PC-3 (cell line): Measurements from ENCODE around the gene SPACA5. TPM values are rescaled to one million over a fixed set of nuclear protein-coding genes. Genes with fewer than 3 reads are reported as not detected.
"Not testable (repeated sequence)": the region's sequence is repeated elsewhere in the genome, so short reads cannot be mapped to it uniquely, and the experiment has no call there.

Experiments used
- ATAC-seq: fragments of 200-7000 bp; cut with Tn5 transposase; 2 replicates; pipeline ENCODE4 v1.9.1; 2020; ENCODE audit warnings: mild to moderate bottlenecking, moderate library complexity
- BruUV-seq: library from RNA; stranded (reverse); fragments of 400-500 nt; replicated peaks from 2 replicates; lab custom pipeline; 2021; lab: Mats Ljungman, UMichigan
- CTCF ChIA-PET: fragments of 300-600 bp; sonication (Branson Sonifier 250); formaldehyde crosslinking; loops from one replicate; lab custom pipeline; 2022; ENCODE audit warnings: antibody characterized with exemption; lab: Charles Lee
- POLR2A ChIA-PET: fragments of 300-600 bp; sonication (Branson Sonifier 250); formaldehyde crosslinking; loops from one replicate; lab custom pipeline; 2022; ENCODE audit warnings: antibody characterized with exemption; ENCODE audit not compliant: unreplicated experiment; lab: Charles Lee
- DNase-seq: peaks from one replicate; pipeline ENCODE4 v3.0.0-alpha.2; 2015
- H2AFZ ChIP-seq: fragments of 300-600 bp; sonication (generic); 2 replicates; pipeline ENCODE4 v1.6.0; 2016; ENCODE audit warnings: antibody characterized with exemption, low read length
- H3F3A ChIP-seq: fragments of 300-600 bp; sonication (generic); one replicate; pipeline ENCODE4 v1.6.0; 2017; ENCODE audit warnings: antibody characterized with exemption, low read length, control low read depth, mild to moderate bottlenecking; ENCODE audit not compliant: unreplicated experiment
- H3K27ac ChIP-seq: fragments of 300-600 bp; sonication (generic); 2 replicates; pipeline ENCODE4 v1.5.1; 2016; ENCODE audit warnings: mild to moderate bottlenecking, low read length
- H3K27me3 ChIP-seq: fragments of 300-600 bp; sonication (generic); 2 replicates; pipeline ENCODE4 v1.6.1; 2016; ENCODE audit warnings: low read length, mixed read lengths
- H3K36me3 ChIP-seq: fragments of 300-600 bp; sonication (generic); 2 replicates; pipeline ENCODE4 v1.6.1; 2016; ENCODE audit warnings: low read depth, mixed run types, low read length, mixed read lengths
- H3K4me1 ChIP-seq: fragments of 300-600 bp; sonication (generic); 2 replicates; pipeline ENCODE4 v1.5.1; 2016; ENCODE audit warnings: low read length; ENCODE audit not compliant: insufficient read depth
- H3K4me2 ChIP-seq: fragments of 300-600 bp; sonication (generic); 2 replicates; pipeline ENCODE4 v1.6.0; 2016; ENCODE audit warnings: low read length
- H3K4me3 ChIP-seq: fragments of 300-600 bp; sonication (generic); 2 replicates; pipeline ENCODE4 v1.5.1; 2016; ENCODE audit warnings: mild to moderate bottlenecking, low read length, mixed read lengths
- H3K79me2 ChIP-seq: fragments of 300-600 bp; sonication (generic); 2 replicates; pipeline ENCODE4 v1.6.1; 2017; ENCODE audit warnings: low read length, mixed read lengths
- H3K9ac ChIP-seq: fragments of 300-600 bp; sonication (generic); 2 replicates; pipeline ENCODE4 v1.6.0; 2016; ENCODE audit warnings: mild to moderate bottlenecking, low read length
- H3K9me2 ChIP-seq: fragments of 300-600 bp; sonication (generic); replicated peaks from 2 replicates; pipeline ENCODE4 v1.6.1; 2016; ENCODE audit warnings: mixed run types, low read length, mixed read lengths
- H3K9me3 ChIP-seq: fragments of 300-600 bp; sonication (generic); 2 replicates; pipeline ENCODE4 v1.6.1; 2016; ENCODE audit warnings: low read length, mixed read lengths
- H4K20me1 ChIP-seq: fragments of 300-600 bp; sonication (generic); 2 replicates; pipeline ENCODE4 v1.6.1; 2016; ENCODE audit warnings: low read length, mixed read lengths
- EZH2 ChIP-seq: fragments of 300-600 bp; sonication (generic); IDR thresholded peaks from one replicate; pipeline ENCODE4 v1.6.1; 2017; ENCODE audit warnings: antibody characterized with exemption, mild to moderate bottlenecking, low read length; ENCODE audit not compliant: unreplicated experiment
- EZH2phosphoT487 ChIP-seq: fragments of 300-600 bp; sonication (generic); IDR thresholded peaks from 2 replicates; pipeline ENCODE4 v1.6.1; 2018; ENCODE audit warnings: mild to moderate bottlenecking, antibody characterized with exemption, low read length, borderline replicate concordance
- intact Hi-C: fragments of 100-400 bp; cut with micrococcal nuclease; formaldehyde crosslinking; loops from 2 replicates; pipeline ENCODE4 v1.9.0; 2023
- total RNA-seq: library from RNA; depleted of rRNA; stranded (reverse); fragments of >200 nt; gene quantifications from 2 replicates; pipeline ENCODE4 v1.2.3, GENCODE V29; 2014
- TF ChIP-seq, protein P1 (sequence below): fragments of 300-600 bp; sonication (generic); conservative IDR thresholded peaks from 2 replicates; pipeline ENCODE4 v1.5.1; 2017; ENCODE audit warnings: antibody characterized with exemption, low read depth, mild to moderate bottlenecking, low read length

SPACA5 gene
- total RNA-seq, 1 experiment from 2014 or later = not detected

DNA sequence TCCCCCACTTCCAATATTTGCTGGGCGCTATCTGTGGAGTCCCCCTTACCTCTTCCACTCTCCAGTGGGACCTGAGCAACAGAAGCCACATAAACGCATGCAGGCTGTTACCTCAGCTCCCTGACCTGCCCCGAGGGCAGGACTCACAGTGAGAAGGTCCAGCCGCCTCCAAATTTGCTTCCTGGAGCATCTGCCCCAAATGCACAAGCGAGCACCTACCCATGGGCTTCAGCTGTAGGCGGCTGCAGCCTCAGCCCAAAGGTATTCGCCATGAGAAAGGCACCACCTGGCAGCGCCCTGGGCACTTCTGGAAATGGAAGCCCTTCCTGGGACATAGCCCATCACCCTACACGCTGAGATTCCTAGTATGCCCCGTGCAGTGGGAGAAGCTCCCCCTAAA is 23.4 kb downstream of the SPACA5 start:
- ChIA-PET CTCF (no interaction called here), POLR2A (no interaction called here)
- H3F3A ChIP-seq = no peaks in the 10 kb centered on the region
- no peaks in the 10 kb centered on the region for H3K27me3 ChIP-seq
- H3K4me3 ChIP-seq = no peak overlapping the region
- DNase-seq (no peak), ATAC-seq (no peak)
- no peaks in the 10 kb centered on the region for H3K9me2 ChIP-seq
- no peaks in the 10 kb centered on the region for H3K9me3 ChIP-seq
- H3K4me2 ChIP-seq = no peak overlapping the region
- BruUV-seq = no TSS peak
- H3K36me3 ChIP-seq = no peaks in the 10 kb centered on the region
- TF ChIP-seq EZH2 (no peak), EZH2phosphoT487 (no peak)
- TF ChIP-seq, protein P1, sequence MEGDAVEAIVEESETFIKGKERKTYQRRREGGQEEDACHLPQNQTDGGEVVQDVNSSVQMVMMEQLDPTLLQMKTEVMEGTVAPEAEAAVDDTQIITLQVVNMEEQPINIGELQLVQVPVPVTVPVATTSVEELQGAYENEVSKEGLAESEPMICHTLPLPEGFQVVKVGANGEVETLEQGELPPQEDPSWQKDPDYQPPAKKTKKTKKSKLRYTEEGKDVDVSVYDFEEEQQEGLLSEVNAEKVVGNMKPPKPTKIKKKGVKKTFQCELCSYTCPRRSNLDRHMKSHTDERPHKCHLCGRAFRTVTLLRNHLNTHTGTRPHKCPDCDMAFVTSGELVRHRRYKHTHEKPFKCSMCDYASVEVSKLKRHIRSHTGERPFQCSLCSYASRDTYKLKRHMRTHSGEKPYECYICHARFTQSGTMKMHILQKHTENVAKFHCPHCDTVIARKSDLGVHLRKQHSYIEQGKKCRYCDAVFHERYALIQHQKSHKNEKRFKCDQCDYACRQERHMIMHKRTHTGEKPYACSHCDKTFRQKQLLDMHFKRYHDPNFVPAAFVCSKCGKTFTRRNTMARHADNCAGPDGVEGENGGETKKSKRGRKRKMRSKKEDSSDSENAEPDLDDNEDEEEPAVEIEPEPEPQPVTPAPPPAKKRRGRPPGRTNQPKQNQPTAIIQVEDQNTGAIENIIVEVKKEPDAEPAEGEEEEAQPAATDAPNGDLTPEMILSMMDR = no peak
- H3K4me1 ChIP-seq = no peaks in the 10 kb centered on the region
- no peak overlapping the region for H2AFZ ChIP-seq
- no peak overlapping the region for H3K9ac ChIP-seq
- H3K79me2 ChIP-seq = no peaks in the 10 kb centered on the region
- H4K20me1 ChIP-seq = no peaks in the 10 kb centered on the region
- intact Hi-C loops = no loop called here
- H3K27ac ChIP-seq = no peak overlapping the region

GRCh38 chrX:48030641-48031173 is 23.9 kb downstream of the SPACA5 start:
- H3K9me3 ChIP-seq, POLR2A ChIA-PET, H2AFZ ChIP-seq, H3K4me1 ChIP-seq, CTCF ChIA-PET, intact Hi-C loops, ATAC-seq, BruUV-seq, H3K9ac ChIP-seq, DNase-seq, H3K27ac ChIP-seq, H3K27me3 ChIP-seq, H3F3A ChIP-seq, H3K4me3 ChIP-seq, H3K36me3 ChIP-seq, H4K20me1 ChIP-seq, H3K4me2 ChIP-seq, H3K79me2 ChIP-seq, H3K9me2 ChIP-seq: not testable (repeated sequence)

GRCh38 chrX:48035891-48036290 is 29.1 kb downstream of the SPACA5 start:
- Histone ChIP-seq H3K4me1 (no peaks in the 10 kb centered on the region), H3K27me3 (no peaks in the 10 kb centered on the region), H3K27ac (no peak overlapping the region), H3F3A (no peaks in the 10 kb centered on the region), H4K20me1 (no peaks in the 10 kb centered on the region), H3K4me2 (no peak overlapping the region), H3K79me2 (no peaks in the 10 kb centered on the region), H3K36me3 (no peaks in the 10 kb centered on the region), H3K9me2 (no peaks in the 10 kb centered on the region), H3K9me3 (no peaks in the 10 kb centered on the region), H3K4me3 (no peak overlapping the region), H3K9ac (no peak overlapping the region), H2AFZ (no peak overlapping the region)
- DNase-seq (no peak), ATAC-seq (no peak)
- intact Hi-C loops = no loop called here
- CTCF ChIA-PET = no interaction called here
- POLR2A ChIA-PET = no interaction called here
- no TSS peak for BruUV-seq
- TF ChIP-seq EZH2 (no peak), EZH2phosphoT487 (no peak)
- TF ChIP-seq, protein P1 = no peak
